LoVo (cell line): ENCODE measurements around the gene NOX3.
"Not testable (repeated sequence)": the region's sequence is repeated elsewhere in the genome, so short reads cannot be mapped to it uniquely, and the experiment has no call there.

Source experiments
- DNase-seq: peaks from one replicate; pipeline ENCODE4 v3.0.0-alpha.2; 2016; ENCODE audit warnings: low spot score

NOX3 gene

DNA sequence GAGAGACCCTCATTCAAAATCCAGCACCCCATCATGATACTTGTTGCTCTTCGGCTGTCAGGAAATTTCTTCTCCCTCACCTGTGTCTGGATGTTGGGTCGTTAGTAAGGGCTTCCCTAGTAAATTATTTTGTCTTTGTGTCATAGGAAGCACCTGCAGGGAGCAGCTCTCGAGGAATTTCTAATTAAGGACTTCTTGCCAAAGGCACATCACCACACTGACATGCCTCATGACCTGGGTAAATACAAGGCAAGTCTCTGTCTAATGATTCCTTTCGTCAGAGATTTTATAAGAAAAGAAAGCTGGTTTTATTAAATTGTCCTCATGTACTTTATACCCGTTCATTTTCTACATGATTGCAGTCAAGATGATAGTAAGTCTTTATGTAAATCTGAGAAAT, at the start of gene NOX3:
NOX3 (minus strand) TSS at position 74 of the 400 bp plus-strand sequence; CDS start at position 35, 39 bp downstream.
- DNase-seq = peak; percentile 31

GRCh38 chr6:155504848-155505607, 49.4 kb upstream of the NOX3 start:
- DNase-seq = no peak

GRCh38 chr6:155502393-155502792, 46.8 kb upstream of the NOX3 start:
- DNase-seq = no peak

- no peak for DNase-seq
Measured at GRCh38 chr6:155499574-155499973, 43.9 kb upstream of the NOX3 start.

GRCh38 chr6:155498370-155498769, 42.7 kb upstream of the NOX3 start:
- DNase-seq = no peak

GRCh38 chr6:155497273-155497672, 41.6 kb upstream of the NOX3 start:
- no peak for DNase-seq

DNA sequence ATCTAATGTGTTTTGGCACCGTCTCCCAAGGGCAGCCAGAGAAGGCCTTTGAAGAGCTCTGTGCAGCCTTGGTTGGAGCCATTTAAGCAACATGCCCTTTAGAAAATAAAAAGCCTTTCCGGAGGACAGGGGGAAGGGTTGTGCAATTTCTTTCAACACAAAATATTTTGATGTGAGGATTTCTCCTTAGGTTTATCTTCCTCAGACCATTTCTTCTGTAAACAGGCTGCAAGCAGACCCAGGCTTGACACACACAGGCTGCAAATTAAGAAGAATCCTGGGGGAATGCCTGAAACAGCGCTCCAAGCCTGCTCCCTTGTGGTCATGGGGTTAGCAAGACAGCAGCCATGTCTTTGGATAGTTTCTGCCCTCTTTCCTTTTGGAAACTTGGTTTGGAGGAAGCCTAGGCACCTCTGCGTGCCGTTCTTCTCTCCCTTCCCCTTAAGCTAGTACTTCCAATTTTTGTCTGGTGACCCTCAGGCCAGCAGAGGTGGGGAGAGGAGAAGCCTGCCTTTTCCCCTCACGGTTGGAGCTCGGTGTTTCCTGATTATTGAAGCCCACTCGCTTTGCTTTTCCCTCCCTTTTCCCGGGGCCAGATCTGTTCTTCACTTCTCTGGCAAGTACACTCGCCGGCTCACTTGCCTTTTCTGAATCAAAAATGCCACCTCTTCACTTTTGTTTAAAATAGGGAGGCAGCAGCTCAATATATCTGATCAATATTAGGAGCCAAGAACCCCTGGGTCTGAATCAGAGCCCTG, 39.6 kb upstream of the NOX3 start:
- DNase-seq = no peak

GRCh38 chr6:155493694-155494143, 38.1 kb upstream of the NOX3 start:
- DNase-seq = peak; percentile 66

GRCh38 chr6:155493026-155493693, 37.5 kb upstream of the NOX3 start:
- DNase-seq = no peak

DNA sequence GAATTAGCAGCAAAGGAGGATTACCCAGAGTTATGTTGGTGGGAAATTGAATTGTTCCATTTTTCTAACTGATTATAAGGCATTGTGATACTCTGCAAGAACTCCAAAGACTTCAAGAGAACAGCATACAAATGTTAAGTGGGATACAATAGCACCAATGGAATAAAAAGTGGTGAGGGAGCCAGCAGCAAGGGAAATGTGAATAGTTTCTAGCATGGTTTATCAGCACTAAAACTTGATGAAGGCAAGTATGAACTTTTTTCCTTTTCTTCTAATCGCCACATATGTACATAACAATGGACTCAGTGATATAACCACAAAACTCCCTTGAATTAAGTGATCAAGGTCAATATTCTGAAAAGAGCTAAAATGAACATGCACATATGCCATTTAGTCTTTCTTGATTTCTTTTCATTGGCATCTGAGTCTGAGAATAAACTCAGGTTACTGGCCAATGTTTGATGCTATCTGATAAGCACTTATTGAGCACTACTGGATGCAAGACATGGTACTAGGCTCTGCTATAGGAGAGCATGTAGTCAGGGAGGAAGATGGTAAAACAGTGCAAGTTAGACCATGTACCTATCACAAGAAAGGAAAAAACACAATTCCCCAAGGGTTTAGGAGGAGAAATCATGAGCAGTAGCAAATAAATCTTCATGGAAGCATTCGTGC, 36.6 kb upstream of the NOX3 start:
- no peak for DNase-seq

- no peak for DNase-seq
Measured at GRCh38 chr6:155491421-155491820, 35.8 kb upstream of the NOX3 start.

DNA sequence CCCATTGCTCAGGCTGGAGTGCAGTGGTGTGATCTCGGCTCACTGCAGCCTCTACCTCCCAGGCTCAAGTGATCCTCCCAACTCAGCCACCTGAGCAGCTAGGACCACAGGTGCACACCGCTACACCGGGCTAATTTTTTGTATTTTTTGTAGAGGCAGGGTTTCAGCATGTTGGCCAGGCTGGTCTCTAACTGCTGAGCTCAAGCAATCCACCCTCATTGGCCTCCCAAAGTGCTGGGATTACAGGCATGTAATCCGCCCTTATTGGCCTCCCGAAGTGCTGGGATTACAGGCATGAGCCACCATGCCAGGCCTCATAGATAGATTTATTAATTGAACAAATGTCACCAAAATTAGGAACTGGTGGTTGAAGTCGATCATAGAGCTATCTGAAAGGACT, 32.6 kb upstream of the NOX3 start:
- DNase-seq = not testable (repeated sequence)

DNA sequence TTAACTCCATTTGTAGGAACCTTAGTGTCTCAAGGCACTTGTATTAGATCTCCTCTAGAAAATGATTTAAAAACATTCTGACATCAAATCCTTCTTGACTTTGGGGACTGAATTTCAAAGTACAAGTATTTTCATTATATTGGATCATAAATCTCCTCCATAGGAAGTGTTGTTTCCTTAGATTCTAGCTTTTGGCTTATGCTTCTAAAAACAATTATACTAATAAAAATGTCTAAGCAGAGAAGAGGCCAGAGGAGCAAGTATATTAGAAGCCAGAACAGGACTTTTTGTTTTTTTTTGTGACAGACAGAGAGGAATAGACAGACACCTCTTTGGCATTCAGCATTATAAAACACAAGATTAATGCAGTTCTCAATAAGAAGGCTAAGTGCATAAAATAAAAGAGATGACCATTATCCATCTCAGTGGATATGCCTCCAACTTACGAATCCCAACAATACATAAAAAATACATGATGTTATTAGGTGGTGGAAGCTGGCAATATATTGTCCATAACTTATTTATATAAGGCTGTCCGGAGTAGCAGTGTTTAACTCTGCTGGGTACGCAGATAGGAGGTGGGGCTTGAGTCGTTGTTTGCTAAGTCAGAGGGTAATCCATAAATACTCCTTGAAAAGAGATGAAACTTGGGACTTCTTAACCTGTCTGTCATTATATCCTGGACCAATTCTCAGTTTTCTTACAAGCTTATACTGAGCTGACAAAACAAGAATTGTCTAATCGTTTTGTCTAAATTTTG, 31.9 kb upstream of the NOX3 start:
- DNase-seq = no peak

DNA sequence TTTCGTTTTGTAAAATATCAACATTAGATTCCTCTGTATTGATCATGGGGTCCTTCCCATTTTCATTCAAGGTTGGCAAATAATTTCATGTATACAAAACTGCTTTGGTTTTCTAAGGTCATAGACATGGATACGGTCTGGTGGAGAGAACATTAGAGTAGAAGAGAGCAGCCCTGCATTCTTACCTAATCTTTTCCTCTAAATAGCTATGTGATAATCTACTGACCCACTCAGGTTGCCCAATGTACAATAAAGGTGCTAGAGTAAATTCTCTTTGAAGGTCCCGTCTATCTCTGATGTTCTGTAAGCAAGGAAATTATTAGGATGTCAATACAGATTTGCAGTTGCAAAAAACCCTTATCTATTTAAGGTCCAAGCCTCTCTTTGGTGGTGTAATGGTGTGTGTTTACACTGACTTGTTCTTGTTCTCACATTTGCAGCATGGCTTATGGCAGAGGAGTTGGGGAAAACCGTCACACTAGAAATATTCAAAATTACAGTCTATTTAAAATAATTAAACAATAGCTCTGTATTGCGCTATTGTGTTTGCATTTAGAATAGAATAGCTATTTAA, 31.2 kb upstream of the NOX3 start:
- DNase-seq = no peak

DNA sequence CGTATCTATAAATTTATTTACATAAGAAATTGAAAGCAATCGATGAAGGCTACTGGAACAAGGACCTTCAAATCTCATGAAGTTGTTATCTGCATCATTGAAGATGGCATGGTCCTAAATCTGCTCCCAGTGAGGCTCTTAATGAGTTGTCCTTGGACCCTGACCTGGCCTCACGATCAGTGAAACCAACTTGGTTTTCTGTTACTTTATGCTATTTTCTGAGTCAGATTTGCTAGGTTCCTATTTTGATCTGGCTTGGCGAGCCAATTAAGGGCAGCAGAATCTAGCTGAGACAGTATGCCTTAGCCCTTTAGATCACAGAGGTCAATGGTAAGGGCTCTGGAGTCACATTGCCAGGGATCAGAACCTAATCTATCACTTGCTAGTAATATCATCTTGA, 30.1 kb upstream of the NOX3 start:
- no peak for DNase-seq

DNA sequence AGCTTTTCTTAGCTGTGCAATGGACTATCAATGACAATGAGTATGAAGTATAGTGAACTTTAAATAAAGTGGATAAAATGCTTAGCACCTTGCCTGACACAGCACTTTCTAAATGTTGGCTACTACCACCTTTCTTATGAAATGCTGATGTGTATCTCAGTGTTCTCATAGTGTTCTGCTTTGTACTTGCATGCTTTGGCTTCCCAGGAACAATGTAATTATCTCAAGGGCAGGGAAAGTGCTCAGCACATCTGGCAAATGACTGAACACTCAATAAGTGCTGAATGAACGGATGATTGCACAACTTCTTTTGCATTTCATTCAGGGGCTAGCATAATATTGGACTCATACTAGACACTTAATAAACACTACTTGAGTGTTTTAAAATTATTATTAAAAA, 28.2 kb upstream of the NOX3 start:
- no peak for DNase-seq

GRCh38 chr6:155481215-155481614, 25.6 kb upstream of the NOX3 start:
- DNase-seq = no peak

DNA sequence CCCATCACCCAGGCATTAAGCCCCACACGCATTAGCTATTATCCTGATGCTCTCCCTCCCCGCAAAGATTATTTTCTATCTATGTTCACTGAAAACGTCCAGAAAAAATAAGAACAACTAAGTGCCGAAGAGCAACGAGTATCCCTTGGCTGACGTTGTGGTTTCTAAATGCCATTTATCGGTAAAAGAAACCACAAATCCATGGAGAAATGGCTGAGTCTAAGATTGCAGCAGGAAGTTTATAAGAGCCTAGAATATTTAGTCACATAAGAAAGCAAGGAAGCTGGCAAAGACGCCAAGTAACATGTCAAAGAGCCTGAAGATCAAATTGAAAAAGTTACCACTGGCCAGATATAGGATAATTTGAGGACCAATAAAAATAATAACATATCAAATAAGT, 18.1 kb upstream of the NOX3 start:
- no peak for DNase-seq

- no peak for DNase-seq
Measured at GRCh38 chr6:155472886-155473285, 17.2 kb upstream of the NOX3 start.

- not testable (repeated sequence) for DNase-seq
Measured at GRCh38 chr6:155470979-155471616, 15.5 kb upstream of the NOX3 start.

DNA sequence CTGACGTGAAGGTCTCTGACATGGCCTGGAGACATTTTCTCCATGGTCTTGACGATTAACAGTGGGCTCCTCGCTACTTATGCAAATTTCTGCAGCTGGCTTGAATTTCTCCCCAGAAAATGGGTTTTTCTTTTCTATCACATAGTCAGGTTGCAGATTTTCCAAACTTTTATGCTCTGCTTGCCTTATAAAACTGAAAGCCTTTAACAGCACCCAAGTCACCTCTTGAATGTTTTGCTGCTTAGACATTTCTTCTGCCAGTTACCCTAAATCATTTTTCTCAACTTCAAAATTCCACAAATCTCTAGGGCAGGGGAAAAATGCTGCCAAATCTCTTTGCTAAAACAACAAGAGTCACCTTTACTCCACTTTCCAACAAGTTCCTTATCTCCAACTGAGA, 12.9 kb upstream of the NOX3 start:
- not testable (repeated sequence) for DNase-seq
